GM12891 (cell line): Measurements from ENCODE around the gene EPHA2.

Experiments
- POLR2A ChIP-seq: IDR thresholded peaks from 2 replicates; pipeline ENCODE4 v1.6.1; 2011; ENCODE audit warnings: low read depth, low read length, control low read depth
- POLR2AphosphoS5 ChIP-seq: IDR thresholded peaks from 2 replicates; pipeline ENCODE4 v1.6.1; 2011; ENCODE audit warnings: low read depth, low read length, control low read depth
- TAF1 ChIP-seq: IDR thresholded peaks from 2 replicates; pipeline ENCODE4 v1.6.1; 2011; ENCODE audit warnings: low read depth, low read length, control low read depth

GRCh38 chr1:16205334-16205671 is 49.4 kb upstream of the EPHA2 start:
- TF ChIP-seq POLR2A = no peak
- TF ChIP-seq POLR2AphosphoS5 = no peak
- TF ChIP-seq TAF1 = no peak
